G401.6 (cell line): Measurements from ENCODE around the gene MGAT1.
"Not testable (repeated sequence)": the region's sequence is repeated elsewhere in the genome, so short reads cannot be mapped to it uniquely, and the experiment has no call there.

Experiments used
- FAIRE-seq: peaks from 2 replicates; lab custom pipeline; 2012; peaks lifted over from hg19 to GRCh38; lab: Jason Lieb, UNC

Gene MGAT1

DNA sequence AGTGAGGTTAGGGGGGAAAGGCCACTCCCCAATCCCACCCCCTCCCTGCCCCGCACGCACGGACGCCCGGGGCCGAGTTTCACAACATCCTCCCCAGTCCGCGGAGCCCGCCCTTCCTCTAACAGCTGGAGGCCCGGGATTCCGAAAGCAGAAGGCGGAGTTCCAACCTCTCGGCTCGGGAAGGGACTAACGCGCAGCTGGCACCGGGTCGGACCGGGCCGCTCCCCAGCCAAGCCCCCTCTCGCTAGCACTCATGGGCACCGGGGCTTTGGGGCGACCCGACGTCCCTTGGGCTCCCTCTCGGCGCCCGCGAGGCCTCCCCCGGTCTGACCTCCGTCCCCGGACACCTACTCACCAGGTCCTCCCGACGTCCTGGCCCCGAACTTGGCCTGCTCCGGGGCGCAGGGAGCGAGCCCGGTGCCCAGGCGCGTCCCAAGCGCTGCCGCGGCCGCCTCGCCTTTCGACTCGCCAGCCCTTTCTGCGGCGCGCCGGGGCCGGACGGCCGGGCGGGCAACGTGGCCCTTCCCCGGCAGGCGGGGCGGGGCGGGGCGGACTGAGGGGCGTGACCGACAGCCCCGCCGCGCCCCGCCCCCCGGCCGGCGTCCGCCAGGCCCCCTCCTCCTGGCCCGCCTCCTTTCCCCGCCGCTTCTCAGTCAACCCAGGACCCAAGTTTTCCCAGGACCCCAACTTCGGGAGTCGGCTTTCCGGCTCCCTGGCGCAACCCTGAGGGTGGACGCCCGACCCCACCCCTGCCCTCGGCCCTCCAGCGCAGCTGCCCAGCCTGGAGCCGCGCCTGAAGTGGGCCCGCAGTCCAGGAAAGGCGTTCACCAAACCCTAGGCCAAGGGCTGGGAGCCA lies at the start of gene MGAT1:
TSS of gene MGAT1 (minus strand) at position 482 of the 856 bp plus-strand sequence. CDS start 9,835 bp downstream, outside the sequence.
- FAIRE-seq = no peak

DNA sequence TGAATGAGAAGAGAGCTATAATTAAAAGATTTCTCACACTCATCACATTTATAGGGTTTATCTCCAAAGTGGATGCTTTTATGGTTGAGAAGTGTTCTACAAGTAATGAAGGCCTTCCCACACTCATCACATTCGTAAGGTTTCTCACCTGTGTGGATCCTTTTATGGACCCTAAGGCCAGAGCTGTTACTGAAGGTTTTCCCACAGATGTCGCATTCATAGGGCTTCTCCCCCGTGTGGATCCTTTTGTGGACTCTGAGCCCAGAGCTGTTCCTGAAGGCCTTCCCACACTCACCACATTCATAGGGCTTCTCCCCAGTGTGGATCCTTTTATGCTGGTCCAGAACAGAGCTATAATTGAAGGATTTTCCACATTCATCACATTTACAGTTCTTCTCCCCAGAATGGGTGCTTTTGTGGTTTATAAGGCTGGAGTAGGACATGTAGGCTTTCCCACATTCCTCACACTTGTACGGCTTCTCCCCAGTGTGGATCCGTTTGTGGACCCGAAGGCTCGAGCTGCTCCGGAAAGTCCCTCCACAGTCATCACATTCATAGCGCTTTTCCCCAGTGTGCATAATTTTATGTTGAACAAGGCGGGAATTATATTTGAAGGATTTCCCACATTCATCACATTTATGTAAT lies 48.0 kb upstream of the MGAT1 start:
- no peak for FAIRE-seq

DNA sequence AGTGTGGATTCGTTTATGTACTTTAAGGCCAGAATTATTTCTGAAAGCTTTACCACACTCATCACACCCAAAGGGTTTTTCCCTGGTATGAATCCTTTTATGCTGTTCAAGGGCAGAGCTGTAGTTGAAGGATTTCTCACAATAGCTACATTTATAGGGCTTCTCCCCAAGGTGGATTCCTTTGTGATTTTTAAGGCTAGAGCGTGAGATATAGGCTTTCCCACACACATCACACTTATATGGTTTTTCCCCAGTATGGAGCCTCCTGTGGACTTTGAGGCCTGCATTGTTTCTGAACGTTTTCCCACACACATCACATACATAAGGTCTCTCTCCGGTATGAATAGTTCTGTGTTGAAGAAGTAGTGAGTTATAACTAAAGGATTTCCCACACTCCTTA lies 47.2 kb upstream of the MGAT1 start:
- FAIRE-seq = no peak

DNA sequence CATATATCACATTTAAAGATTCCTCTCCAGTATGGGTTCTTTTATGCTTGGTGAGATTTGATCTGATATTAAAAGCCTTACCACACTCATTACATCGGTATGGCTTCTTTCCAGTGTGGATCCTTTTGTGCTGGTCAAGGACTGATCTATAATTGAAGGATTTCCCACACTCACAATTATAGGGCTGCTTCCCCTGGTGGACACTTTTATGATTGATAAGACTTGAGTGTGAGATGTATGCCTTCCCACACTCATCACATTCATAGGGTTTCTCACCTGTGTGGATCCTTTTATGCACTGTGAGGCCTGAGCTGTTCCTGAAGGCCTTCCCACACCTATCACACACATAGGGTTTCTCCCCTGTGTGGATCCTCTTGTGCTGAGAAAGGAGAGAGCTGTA lies 46.3 kb upstream of the MGAT1 start:
- no peak for FAIRE-seq

DNA sequence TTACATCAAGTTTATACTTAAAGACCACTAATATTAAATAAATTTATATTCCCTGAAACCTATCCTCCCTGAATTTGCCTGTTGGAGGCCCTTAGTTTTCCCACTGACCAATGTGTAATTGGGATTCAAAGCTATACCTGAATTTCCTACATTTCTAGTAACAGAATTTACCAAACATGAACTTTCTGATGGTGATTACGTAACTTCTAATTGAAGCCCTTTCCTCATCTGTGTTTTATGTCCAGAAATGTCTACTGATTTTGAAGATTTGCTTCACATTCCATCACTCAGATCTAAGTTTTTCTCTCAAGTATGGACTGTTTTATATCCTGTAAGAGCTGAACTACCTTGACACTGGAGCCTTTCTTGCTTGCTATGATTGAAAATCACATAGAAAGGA lies 45.7 kb upstream of the MGAT1 start:
- no peak for FAIRE-seq

DNA sequence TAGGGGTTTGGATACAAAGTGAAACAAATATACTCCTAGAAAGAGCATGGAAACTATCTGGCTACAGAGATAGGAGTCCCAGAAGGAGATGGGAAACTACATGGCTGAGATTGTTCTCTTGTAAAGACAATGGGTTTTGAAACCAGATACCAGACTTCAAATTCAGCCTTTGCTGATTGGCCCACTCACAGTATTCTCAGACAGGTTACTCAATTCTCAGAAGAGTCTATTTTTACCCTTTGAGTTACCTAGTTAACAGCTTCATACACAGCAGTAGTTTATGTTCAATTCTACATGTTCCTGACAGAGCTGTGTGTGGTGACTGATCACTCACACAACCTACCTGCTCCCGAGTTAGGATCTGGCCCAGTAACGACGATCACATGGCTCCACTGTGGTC lies 44.4 kb upstream of the MGAT1 start:
- no peak for FAIRE-seq

DNA sequence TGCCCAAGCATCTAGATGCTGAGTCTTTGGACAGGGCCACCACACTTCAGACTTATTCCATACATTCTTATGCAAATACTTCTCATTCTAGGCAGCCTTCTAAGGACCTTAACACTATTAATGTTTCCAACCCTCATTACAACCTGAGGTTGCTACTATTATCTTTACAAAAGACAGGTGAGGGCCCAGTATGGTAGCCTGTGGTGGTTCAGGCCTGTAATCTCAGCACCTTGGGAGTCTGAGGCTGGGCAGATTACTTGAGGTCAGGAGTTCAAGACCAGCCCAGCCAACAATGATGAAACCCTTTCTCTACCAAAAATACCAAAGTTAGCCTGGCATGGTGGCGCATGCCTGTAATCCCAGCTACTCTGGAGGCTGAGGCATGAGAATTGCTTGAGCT lies 42.3 kb upstream of the MGAT1 start:
- no peak for FAIRE-seq

DNA sequence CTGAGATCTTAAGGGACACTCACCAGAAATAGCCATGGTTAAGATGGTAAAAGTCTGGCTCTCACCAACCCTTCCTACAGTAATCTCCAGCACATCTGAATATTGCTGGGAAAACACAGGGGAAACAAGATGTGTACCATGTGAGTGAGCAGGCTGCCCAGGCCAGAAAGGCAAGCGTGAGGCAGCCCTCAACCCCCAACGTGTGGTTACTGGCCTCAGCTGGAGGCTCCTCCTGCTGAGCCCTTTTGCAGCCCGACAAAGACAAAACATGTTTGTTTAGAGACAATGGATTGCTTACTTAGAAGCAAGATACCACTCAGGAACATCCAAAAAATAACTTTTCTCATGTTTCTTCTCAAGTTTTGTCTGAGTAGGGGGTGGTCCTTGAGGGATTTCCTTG lies 41.8 kb upstream of the MGAT1 start:
- no peak for FAIRE-seq

DNA sequence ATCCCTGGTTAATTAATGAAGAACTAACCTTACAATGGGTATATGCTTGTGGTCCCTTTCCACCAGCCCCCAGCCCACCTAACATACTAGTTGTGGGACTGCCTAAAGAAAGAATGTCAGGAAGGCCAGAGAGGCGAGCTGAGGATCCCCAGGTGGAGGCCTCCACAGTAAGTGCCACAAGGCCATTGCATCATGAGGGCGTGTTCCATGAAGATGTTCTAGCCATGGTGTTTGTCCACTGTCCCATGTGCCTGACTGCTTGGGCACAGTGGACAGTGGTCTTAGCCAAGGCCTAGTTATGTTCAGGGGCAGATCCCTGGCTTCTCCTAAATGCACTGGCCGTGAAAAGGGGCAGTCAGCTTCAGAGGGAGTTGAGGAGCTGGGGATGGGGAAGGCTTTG lies 37.3 kb upstream of the MGAT1 start:
- no peak for FAIRE-seq

DNA sequence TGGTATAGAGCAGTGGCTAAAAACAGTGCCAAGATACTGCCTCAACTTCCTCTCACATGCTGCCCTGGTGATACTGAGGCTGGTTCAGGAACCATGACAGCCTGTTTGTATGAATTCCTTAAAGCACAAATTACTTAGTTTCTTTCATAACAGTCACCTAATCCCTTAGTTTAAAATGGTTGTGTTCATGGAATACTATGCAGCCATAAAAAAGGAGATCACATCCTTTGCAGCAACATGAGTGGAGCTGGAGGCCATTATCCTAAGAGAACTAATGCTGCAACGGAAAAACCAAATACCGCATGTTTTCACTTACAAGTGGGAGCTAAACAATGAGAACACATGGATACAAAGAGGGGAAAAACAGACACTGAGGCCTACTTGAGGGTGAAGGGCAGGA lies 36.6 kb upstream of the MGAT1 start:
- no peak for FAIRE-seq

DNA sequence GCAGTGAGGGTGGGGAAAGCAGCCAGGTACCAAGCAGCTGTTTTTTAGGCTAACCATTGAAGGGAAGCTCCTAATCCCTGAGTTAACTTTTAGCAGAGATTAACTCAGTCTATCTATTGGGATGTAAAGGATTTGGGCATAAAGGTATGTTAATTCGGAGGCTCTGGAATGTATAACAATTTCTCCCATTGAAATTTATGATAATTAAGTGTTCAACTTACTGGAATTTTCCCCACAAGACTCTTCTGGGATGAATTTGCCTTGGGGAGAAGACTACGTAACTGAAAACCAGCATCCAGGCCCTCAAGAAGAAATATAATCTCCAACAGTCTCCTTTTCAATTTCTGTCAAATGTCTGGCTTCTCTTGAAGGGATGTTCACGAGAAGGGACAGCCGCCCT lies 34.9 kb upstream of the MGAT1 start:
- FAIRE-seq = no peak

DNA sequence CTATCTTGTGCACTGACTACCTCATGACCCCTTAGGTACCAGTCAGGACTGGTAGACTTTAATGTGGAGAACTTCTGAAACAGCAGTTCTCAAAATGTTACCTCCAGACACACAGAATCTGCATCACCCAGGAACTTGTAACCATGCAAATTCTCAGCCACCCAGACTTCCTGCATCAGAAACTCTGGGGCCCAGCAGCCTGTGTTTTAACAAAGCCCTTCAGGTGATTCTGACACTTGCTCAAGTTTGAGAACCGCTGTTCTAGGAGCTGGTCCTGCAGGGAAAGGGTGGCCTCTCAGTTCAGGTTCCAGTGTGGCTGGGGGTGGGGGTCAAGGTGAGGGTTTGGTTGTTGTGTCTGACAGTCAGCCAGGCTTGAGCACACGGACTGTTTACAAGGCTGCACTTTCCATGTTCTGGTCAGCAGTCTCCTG lies 30.0 kb upstream of the MGAT1 start:
- no peak for FAIRE-seq

DNA sequence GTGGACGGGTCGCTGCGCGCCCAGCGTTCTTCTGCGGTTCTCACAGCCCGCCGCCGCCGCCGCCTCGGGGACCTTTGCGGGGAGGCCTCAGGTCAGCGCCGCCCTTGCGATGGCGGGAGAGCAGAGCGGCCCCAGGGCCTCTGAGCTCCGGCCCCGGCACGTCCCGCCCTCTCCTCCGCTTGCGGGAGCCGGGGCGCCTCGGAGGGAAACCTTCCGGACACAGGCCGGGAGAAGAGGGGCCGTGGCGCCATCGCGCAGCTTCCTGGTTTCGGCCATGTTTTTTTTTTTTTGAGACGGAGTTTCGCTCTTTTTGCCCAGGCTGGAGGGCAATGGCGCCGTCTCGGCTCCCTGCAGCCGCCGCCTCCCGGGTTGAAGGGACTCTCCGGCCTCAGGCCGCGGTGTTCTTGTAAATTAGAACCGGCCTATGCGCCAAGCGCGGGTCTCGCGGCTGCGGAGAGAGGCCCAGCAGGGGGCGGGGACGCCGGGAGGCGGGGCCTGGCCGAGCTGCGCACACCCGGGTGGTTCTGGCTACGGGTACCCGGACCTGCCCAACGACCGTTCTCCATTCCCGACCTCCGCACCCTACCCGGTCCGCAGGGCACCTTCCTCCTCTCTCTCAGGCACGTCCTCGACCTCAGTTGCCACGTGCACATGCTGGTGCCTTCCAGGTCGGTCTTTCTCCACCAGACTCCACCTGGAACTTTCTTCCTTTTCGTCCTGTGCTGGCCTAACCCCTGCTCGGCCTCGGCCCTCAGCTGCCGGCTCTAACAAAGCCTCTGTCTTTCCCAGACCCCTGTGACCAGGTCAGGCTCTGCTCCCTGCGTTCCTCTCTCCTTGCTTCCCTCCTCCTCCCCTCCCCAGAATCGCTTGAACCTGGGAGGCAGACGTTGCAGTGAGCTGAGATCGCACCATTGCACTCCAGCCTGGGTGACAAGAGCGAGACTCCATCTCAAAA lies 28.8 kb upstream of the MGAT1 start:
- FAIRE-seq = no peak

DNA sequence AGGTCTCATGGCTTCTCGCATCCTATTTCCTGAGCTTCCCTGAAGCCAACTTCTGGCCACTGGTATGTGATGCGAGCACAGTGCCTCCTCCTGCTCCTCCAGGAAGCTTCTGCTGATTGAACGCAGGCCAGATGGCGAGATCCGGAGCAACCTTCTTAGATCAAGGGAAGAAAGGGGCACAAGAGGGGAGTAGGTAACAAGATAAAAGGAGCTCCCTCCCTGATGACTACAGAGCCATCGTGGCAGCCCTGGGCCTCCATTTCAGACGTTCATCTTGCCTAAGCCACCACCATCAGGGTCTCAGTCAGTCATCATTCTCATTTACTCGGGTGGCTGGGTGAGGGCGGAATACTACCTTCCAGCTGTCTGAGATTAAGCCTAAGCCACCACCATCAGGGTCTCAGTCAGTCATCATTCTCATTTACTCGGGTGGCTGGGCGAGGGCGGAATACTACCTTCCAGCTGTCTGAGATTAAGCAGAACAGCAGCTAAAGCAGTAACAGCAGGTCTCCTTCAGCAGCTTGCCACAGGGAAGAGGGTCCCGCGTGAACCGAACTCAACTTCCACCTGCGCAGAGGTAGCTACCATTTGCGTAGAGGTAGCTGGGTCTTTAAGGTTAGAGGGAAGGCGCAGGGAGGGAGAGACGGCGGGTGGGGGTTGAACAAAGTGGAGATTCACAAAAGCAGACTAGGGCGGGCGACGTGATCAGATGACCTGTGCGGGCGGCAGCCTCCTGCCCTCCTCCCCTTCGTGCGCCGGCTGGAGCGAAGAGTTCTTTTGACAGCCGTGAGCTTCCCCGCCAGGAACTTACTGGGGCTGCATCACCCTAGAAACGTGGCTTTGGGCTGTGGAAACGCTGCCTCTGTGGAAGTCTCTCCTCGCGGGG lies 27.9 kb upstream of the MGAT1 start:
- no peak for FAIRE-seq

DNA sequence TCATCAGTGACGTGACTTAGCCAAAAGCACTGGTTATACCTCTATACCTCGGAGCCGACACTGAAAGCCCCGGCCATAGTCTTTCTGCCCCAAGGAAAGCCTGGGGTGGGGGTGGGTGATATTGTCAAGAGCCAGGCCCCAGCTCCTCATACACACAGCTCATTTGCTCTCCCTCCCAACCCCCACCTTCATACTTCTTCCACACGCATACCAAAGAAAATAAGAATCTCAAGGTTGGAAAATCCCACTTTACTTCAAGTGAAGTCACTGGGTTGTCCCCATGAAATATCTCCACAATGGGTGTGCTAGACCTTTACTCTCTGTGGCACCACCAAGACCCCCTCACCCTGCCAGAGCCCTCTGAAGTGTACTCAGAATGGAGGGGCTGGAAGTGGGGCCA lies 27.1 kb upstream of the MGAT1 start:
- FAIRE-seq = no peak

DNA sequence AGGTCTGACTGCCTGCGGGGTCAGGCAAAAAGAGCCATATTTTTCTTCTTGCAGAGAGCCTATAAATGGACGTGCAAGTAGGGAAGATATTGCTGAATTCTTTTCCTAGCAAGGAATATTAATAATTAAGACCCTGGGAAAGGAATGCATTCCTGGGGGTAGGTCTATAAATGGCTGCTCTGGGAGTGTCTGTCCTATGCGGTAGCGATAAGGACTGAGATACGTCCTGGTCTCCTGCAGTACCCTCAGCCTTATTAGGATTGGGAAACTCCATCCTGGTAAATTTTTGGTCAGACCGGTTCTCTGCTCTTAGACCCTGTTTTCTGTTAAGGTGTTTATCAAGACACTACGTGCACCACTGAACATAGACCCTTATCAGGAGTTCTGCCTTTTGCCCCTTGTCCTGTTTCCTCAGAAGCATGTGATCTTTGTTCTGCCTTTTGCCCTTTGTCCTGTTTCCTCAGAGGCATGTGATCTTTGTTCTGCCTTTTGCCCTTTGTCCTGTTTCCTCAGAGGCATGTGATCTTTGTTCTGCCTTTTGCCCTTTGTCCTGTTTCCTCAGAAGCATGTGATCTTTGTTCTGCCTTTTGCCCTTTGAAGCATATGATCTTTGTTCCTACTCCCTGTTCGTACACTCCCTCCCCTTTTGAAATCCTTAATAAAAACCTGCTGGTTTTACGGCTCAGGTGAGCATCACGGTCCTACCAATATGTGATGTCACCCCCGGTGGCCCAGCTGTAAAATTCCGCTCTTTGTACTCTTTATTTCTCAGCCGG lies 26.3 kb upstream of the MGAT1 start:
- FAIRE-seq = not testable (repeated sequence)

DNA sequence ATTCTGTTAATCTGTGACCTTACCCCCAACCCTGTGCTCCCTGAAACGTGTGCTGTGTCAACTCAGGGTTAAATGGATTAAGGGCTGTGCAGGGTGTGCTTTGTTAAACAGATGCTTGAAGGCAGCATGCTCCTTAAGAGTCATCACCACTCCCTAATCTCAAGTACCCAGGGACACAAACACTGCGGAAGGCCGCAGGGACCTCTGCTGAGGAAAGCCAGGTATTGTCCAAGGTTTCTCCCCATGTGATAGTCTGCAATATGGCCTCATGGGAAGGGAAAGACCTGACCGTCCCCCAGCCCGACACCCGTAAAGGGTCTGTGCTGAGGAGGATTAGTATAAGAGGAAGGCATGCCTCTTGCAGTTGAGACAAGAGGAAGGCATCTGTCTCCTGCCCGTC lies 24.8 kb upstream of the MGAT1 start:
- not testable (repeated sequence) for FAIRE-seq

DNA sequence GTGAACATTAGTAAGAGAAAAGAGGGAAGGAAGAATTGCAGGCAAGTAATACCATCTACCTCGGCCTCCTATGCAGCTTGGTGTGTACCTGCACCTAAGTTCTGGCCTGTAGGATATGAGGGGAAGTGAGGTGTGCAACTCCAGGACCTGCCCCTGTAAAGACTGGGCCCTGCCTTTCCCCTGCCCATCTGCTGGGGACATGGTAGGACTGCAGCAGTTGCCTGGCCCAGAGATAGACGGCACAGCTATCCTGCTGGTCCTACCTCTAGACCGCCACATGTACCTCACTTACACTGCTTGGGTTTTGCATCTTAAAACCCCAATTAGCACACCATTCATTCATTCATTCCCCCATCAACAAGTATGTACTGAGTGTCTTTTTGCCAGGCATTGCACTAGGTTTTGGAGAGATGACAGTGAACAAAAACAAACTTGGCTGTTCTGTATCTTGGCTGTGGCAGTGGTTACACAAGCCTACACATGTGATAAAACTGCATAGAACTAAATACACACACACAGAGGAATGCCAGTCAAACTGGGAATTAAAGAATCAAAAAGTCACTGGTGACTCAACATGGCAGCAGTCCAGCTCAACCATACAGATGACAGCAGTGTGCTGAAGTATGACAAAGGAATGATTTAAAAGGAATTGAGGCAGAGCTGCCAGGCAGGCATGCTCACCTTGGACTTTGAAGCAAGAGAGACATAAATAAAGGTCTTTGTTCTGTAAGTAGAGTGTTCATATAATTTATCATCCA lies 23.3 kb upstream of the MGAT1 start:
- FAIRE-seq = no peak

DNA sequence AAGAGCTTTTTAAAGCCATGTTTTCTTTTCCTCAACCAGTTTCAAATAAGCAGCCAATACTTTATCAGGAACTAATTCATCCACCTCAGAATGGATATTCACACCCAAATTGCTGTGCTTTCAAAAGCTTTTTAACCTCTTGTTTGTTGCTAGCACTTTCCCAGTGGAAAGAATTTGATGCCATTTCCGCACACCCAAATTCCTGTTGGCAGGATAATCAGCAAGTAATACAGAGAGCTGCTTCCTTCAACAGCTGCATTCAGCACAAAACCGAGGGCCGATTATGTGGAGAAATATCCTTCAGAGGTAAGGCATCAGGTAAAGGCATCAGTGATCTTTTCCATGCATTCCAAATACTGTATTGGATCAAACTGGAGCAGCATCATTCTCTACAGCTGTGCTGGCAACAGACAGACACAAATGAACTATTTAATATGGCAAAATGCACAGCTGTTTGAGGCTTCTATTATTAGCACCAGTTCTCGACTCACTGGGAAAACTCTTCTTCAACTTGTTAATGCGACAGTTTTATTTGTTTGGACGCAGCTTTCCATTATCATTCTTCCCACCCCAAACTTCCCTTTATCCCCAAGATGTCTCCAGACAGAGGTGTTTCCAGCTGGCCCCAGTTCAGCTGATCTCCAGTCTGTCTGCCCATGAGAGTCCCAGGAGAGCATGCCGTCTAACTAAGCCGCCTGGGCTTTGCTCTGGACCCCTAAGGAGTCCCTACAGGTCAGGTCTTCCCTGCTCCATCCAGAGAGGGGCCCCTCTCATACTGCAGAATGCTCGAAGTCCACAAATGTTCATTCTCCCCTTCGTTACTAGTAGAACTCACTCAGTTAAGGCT lies 22.2 kb upstream of the MGAT1 start:
- no peak for FAIRE-seq
